IMR-90 (cell line): ENCODE data around the gene GGACT. TPM values are rescaled to one million over a fixed set of nuclear protein-coding genes. Genes with fewer than 3 reads are reported as not detected.

ENCODE experiments used
- ATAC-seq: fragments of 200-7000 bp; cut with Tn5 transposase; 2 replicates; pipeline ENCODE4 v1.9.1; 2020; ENCODE audit warnings: low read depth, mild to moderate bottlenecking, moderate library complexity
- Bru-seq: library from RNA; stranded (reverse); fragments of 400-500 nt; gene quantifications from one replicate; lab custom pipeline; 2021; lab: Mats Ljungman, UMichigan
- BruChase-seq, 2 experiments: library from RNA; stranded (reverse); fragments of 400-500 nt; gene quantifications; one replicate each; lab custom pipeline; 2021; lab: Mats Ljungman, UMichigan
- BruUV-seq: library from RNA; stranded (reverse); fragments of 400-500 nt; replicated peaks from 2 replicates; lab custom pipeline; 2021; lab: Mats Ljungman, UMichigan
- CTCF ChIA-PET: fragments of 300-600 bp; formaldehyde crosslinking; extraction: SDS; loops from one replicate; lab custom pipeline; 2021; ENCODE audit warnings: antibody characterized with exemption; lab: Yijun Ruan, JAX
- POLR2A ChIA-PET: fragments of 300-600 bp; sonication (Branson Sonifier 250); formaldehyde crosslinking; loops from one replicate; lab custom pipeline; 2022; ENCODE audit warnings: antibody characterized with exemption; ENCODE audit not compliant: unreplicated experiment; lab: Charles Lee
- DNase-seq: peaks from one replicate; pipeline ENCODE4 v3.0.0; 2013
- H2AFZ ChIP-seq: replicated peaks from 2 replicates; pipeline ENCODE3; 2013; ENCODE audit warnings: low read length, mild to moderate bottlenecking; ENCODE audit not compliant: poor library complexity
- H2AK5ac ChIP-seq: 2 replicates; pipeline ENCODE4 v1.6.1; 2013; ENCODE audit warnings: low read depth, low read length, inconsistent platforms
- H2AK9ac ChIP-seq: replicated peaks from 2 replicates; pipeline ENCODE3; 2013; ENCODE audit warnings: mild to moderate bottlenecking, low read depth, low read length, moderate library complexity; ENCODE audit not compliant: poor library complexity
- H2BK120ac ChIP-seq: 2 replicates; pipeline ENCODE4 v1.6.1; 2013; ENCODE audit warnings: low read depth, low read length, inconsistent platforms
- H2BK15ac ChIP-seq: 3 replicates; pipeline ENCODE4 v1.6.1; 2013; ENCODE audit warnings: low read depth, low read length, inconsistent platforms
- H2BK20ac ChIP-seq: 2 replicates; pipeline ENCODE4 v1.6.1; 2013; ENCODE audit warnings: low read depth, mild to moderate bottlenecking, inconsistent platforms, low read length, moderate library complexity
- H2BK5ac ChIP-seq: 2 replicates; pipeline ENCODE4 v1.6.1; 2013; ENCODE audit warnings: mild to moderate bottlenecking, low read depth, low read length, inconsistent platforms; ENCODE audit not compliant: poor library complexity, severe bottlenecking
- H3K14ac ChIP-seq: replicated peaks from 2 replicates; pipeline ENCODE4 v1.6.1; 2013; ENCODE audit warnings: low read depth, low read length, inconsistent platforms
- H3K18ac ChIP-seq: 2 replicates; pipeline ENCODE4 v1.6.1; 2013; ENCODE audit warnings: low read depth, low read length, control low read depth
- H3K23ac ChIP-seq: 2 replicates; pipeline ENCODE4 v1.6.1; 2013; ENCODE audit warnings: low read depth, low read length, inconsistent platforms
- H3K27ac ChIP-seq: 2 replicates; pipeline ENCODE4 v1.5.1; 2013; ENCODE audit warnings: mild to moderate bottlenecking, control low read depth, low read length; ENCODE audit not compliant: insufficient read depth
- H3K27me3 ChIP-seq: 2 replicates; pipeline ENCODE4 v1.6.1; 2013; ENCODE audit warnings: low read length; ENCODE audit not compliant: control insufficient read depth, insufficient read depth
- H3K36me3 ChIP-seq: 2 replicates; pipeline ENCODE4 v1.6.1; 2013; ENCODE audit warnings: low read length, mixed read lengths; ENCODE audit not compliant: control insufficient read depth, insufficient read depth
- H3K4ac ChIP-seq: 2 replicates; pipeline ENCODE4 v1.6.1; 2013; ENCODE audit warnings: low read depth, low read length, inconsistent platforms
- H3K4me1 ChIP-seq: 2 replicates; pipeline ENCODE4 v1.6.1; 2013; ENCODE audit warnings: low read length, mixed read lengths; ENCODE audit not compliant: control insufficient read depth, insufficient read depth
- H3K4me2 ChIP-seq: 2 replicates; pipeline ENCODE4 v1.6.1; 2013; ENCODE audit warnings: low read depth, mild to moderate bottlenecking, control low read depth, low read length, moderate library complexity
- H3K4me3 ChIP-seq: 2 replicates; pipeline ENCODE4 v1.5.1; 2013; ENCODE audit warnings: low read depth, mild to moderate bottlenecking, control low read depth, low read length, moderate library complexity; ENCODE audit not compliant: insufficient read depth
- H3K56ac ChIP-seq: 2 replicates; pipeline ENCODE4 v1.6.1; 2013; ENCODE audit warnings: low read length, inconsistent platforms; ENCODE audit not compliant: insufficient read depth; ENCODE audit errors: extremely low read depth
- H3K79me1 ChIP-seq, 2 experiments: 2 replicates each; pipeline ENCODE4 v1.6.1; 2013; ENCODE audit warnings: low read length in 2 of 2, inconsistent platforms in 1 of 2, low read depth in 1 of 2
- H3K9ac ChIP-seq: 2 replicates; pipeline ENCODE4 v1.6.1; 2013; ENCODE audit warnings: low read depth, low read length, control low read depth
- H3K9me1 ChIP-seq: 2 replicates; pipeline ENCODE4 v1.6.1; 2013; ENCODE audit warnings: low read length, inconsistent platforms; ENCODE audit not compliant: insufficient read depth
- H3K9me3 ChIP-seq: 2 replicates; pipeline ENCODE4 v1.6.1; 2013; ENCODE audit warnings: low read length; ENCODE audit not compliant: control insufficient read depth, insufficient read depth
- H4K20me1 ChIP-seq: 2 replicates; pipeline ENCODE4 v1.6.1; 2013; ENCODE audit warnings: low read length, inconsistent platforms; ENCODE audit not compliant: insufficient read depth
- H4K5ac ChIP-seq: 2 replicates; pipeline ENCODE4 v1.6.1; 2013; ENCODE audit warnings: mild to moderate bottlenecking, low read depth, low read length, control low read depth
- H4K8ac ChIP-seq, 2 experiments: 2 replicates each; pipeline ENCODE4 v1.6.1; 2013; ENCODE audit warnings: low read depth in 2 of 2, low read length in 2 of 2, control low read depth in 1 of 2, inconsistent platforms in 1 of 2
- H4K91ac ChIP-seq: 2 replicates; pipeline ENCODE4 v1.6.1; 2013; ENCODE audit warnings: low read depth, low read length, inconsistent platforms; ENCODE audit not compliant: insufficient read depth
- BHLHE40 ChIP-seq: fragments of 150-350 bp; IDR thresholded peaks from 2 replicates; pipeline ENCODE4 v1.6.1; 2016; ENCODE audit warnings: mild to moderate bottlenecking, low read depth, low read length
- CEBPB ChIP-seq: IDR thresholded peaks from 2 replicates; pipeline ENCODE4 v1.6.1; 2012; ENCODE audit warnings: low read depth, low read length, improper control_type of control experiment
- CHD1 ChIP-seq: IDR thresholded peaks from 2 replicates; pipeline ENCODE4 v1.6.1; 2012; ENCODE audit warnings: low read depth, low read length, improper control_type of control experiment
- CTCF ChIP-seq: conservative IDR thresholded peaks from 2 replicates; pipeline ENCODE4 v1.5.1; 2012; ENCODE audit warnings: mild to moderate bottlenecking, low read depth, low read length, improper control_type of control experiment
- MAZ ChIP-seq: IDR thresholded peaks from 2 replicates; pipeline ENCODE4 v1.6.1; 2012; ENCODE audit warnings: low read depth, mild to moderate bottlenecking, low read length, improper control_type of control experiment, moderate library complexity, borderline replicate concordance
- POLR2A ChIP-seq: IDR thresholded peaks from 2 replicates; pipeline ENCODE4 v1.6.1; 2012; ENCODE audit warnings: mild to moderate bottlenecking, low read depth, low read length
- RAD21 ChIP-seq: IDR thresholded peaks from 2 replicates; pipeline ENCODE4 v1.6.1; 2012; ENCODE audit warnings: low read length, improper control_type of control experiment
- RCOR1 ChIP-seq: IDR thresholded peaks from 2 replicates; pipeline ENCODE4 v1.6.1; 2012; ENCODE audit warnings: mild to moderate bottlenecking, low read length, improper control_type of control experiment; ENCODE audit not compliant: insufficient replicate concordance
- SMC3 ChIP-seq: fragments of 150-350 bp; IDR thresholded peaks from 2 replicates; pipeline ENCODE4 v1.6.1; 2016; ENCODE audit warnings: low read depth, mild to moderate bottlenecking, antibody characterized with exemption, low read length, moderate library complexity
- USF2 ChIP-seq: fragments of 150-350 bp; IDR thresholded peaks from 2 replicates; pipeline ENCODE4 v1.6.1; 2017; ENCODE audit warnings: mild to moderate bottlenecking, antibody characterized with exemption, low read length, low read depth
- WGBS, 2 experiments: methylation state at CpG; one replicate each; pipeline versions ENCODE4 v1.1.5 to v1.1.7; 2013; ENCODE audit warnings: missing lambda C conversion rate in 2 of 2; ENCODE audit not compliant: insufficient read length in 1 of 2; ENCODE audit errors: extremely low coverage in 2 of 2; 5-methylcytosine and 5-hydroxymethylcytosine counted together
- dilution Hi-C: fragments of 300-500 bp; cut with HindIII; formaldehyde crosslinking; loops from one replicate; pipeline ENCODE4 v1.14.3; 2018; ENCODE audit warnings: low sequenced_read_pairs; ENCODE audit not compliant: unreplicated experiment
- in situ Hi-C: fragments of 300-500 bp; cut with MboI; formaldehyde crosslinking; loops from 3 replicates; pipeline ENCODE4 v1.14.3; 2019; ENCODE audit warnings: low sequenced_read_pairs, inconsistent platforms, mixed read lengths
- intact Hi-C: fragments of 100-400 bp; cut with micrococcal nuclease; formaldehyde crosslinking; loops from 2 replicates; pipeline ENCODE4 v1.10.0; 2022
- long read RNA-seq: library from polyadenylated mRNA; unstranded; transcript quantifications from one replicate; pipeline ENCODE4 v2.0.0, GENCODE V29; 2021; ENCODE audit not compliant: unreplicated experiment
- polyA plus RNA-seq, 3 experiments: library from polyadenylated mRNA; depleted of rRNA; stranded (reverse); fragments of >200 nt; gene quantifications; 2 replicates each; pipeline ENCODE4 v1.2.3, GENCODE V29; 2012; ENCODE audit warnings: low replicate concordance in 1 of 3
- total RNA-seq: library from RNA; depleted of rRNA; stranded (reverse); fragments of >200 nt; gene quantifications from 2 replicates; pipeline ENCODE4 v1.2.3, GENCODE V29; 2012; rRNA removed
- TF ChIP-seq, protein P1 (sequence below): fragments of 150-350 bp; IDR thresholded peaks from 2 replicates; pipeline ENCODE4 v1.6.1; 2016; ENCODE audit warnings: low read depth, mild to moderate bottlenecking, low read length, moderate library complexity, borderline replicate concordance

GGACT gene
- 2.0 and 2.2 TPM in 2 replicates for total RNA-seq
- 1.9 and 2.6 TPM in 2 replicates for polyA plus RNA-seq (2012; rRNA removed)
- 3.4 and 4.1 TPM in 2 replicates for polyA plus RNA-seq (2012; cell fraction: cytosol; rRNA removed)
- polyA plus RNA-seq (2012; cell fraction: nucleus; rRNA removed; ENCODE audit: low replicate concordance) = 1.3 and 2.5 TPM in 2 replicates
- percentile 51 among the genes with signal in this experiment for Bru-seq, nascent RNA
- BruChase-seq, experiment 1, labeled RNA remaining after a 6-hour chase = percentile 49 among the genes with signal in this experiment
- percentile 47 among the genes with signal in this experiment for BruChase-seq, experiment 2, labeled RNA remaining after a 2-hour chase
- long read RNA-seq, partial matches to known transcripts = 0 of 5 reads
- long read RNA-seq, other reads (novel, unspliced or antisense) = 2 of 5 reads

DNA sequence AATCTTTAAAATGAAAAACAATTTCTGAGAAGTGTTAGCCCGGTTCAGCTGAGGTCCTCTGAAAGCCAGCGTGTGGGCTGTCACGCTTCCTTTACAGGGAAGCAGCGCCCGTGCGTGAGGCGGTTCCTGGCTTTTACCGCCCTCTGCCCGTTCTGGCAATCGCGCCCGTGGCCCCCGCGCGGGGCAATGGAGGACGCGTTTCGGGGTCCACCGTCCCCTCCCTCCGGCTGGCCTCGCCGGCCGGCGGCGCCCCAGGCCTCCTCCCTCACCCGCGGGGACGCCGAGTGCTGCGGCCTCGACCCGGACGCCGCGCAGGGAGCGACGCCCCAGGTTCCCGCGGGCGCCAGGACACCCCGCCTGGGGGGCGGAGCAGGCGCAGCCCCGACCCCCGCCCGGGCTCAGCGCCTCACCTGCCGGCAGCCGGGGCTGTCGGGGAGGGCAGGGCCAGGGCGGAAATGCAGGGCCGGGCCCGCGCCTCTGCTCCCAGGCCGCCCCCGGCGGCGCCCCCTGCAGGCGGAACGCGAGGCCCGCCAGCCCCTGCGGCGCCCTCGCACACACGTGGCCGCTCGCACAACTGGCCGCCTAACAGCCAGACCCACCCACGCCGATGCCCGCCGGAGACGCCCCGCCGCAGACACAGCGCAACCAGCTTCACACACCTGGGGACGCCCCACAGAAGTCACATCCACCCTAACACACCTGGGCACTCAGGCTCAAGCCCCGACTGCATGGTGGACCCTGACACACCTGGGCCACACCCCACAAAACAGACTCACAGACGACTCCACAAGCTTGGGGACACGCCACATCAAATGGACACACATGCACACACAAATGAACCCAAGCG, at the start of gene GGACT:
Gene GGACT (minus strand): TSS at position 459 of the 847 bp plus-strand sequence. CDS start 56,198 bp downstream, outside the sequence.
- peak within 1 kb of the TSS; percentile 41 for H4K5ac ChIP-seq
- ChIA-PET CTCF (no interaction called here), POLR2A (no interaction called here)
- H3K4me1 ChIP-seq = 0 out of 2 replicates have a peak, but pooled peaks cover 2% of the 10 kb centered on the region
- no peak within 1 kb of the TSS; the same call in 2 of the 3 replicates for H2BK15ac ChIP-seq
- no peaks in the 10 kb centered on the region for H3K36me3 ChIP-seq
- peak within 1 kb of the TSS; percentile 74 for H3K4me2 ChIP-seq
- H3K4ac ChIP-seq = peak within 1 kb of the TSS; percentile 58
- H3K79me1 ChIP-seq = no peaks in the 10 kb centered on the region
- peaks cover 4% of the 10 kb centered on the region for H3K9me1 ChIP-seq
- DNase-seq (peak; percentile 37), ATAC-seq (peak; percentile 98)
- no peak within 1 kb of the TSS for H4K91ac ChIP-seq
- H3K27ac ChIP-seq = peak within 1 kb of the TSS; percentile 9; the same call in 1 of the 2 replicates
- H3K9me3 ChIP-seq = no peaks in the 10 kb centered on the region
- 12% methylated on average over 49 of the region's 82 CpGs; no CpG with 5 or more reads in 1 of the 2 experiments for WGBS, 2 experiments
- H3K18ac ChIP-seq = no peak within 1 kb of the TSS
- 0 out of 2 replicates have a peak, but pooled peaks cover 2% of the 10 kb centered on the region for H3K27me3 ChIP-seq
- H3K4me3 ChIP-seq = peak within 1 kb of the TSS; percentile 49
- H3K9ac ChIP-seq = peak within 1 kb of the TSS; percentile 60
- in situ Hi-C loops (no loop called here), dilution Hi-C loops (no loop called here), intact Hi-C loops (no loop called here)
- H3K56ac ChIP-seq = no peak within 1 kb of the TSS
- 0 out of 2 replicates have a peak within 1 kb of the TSS, but pooled peaks have one; percentile 23 for H3K23ac ChIP-seq
- no peak within 1 kb of the TSS for H2AK5ac ChIP-seq
- no peaks in the 10 kb centered on the region for H4K20me1 ChIP-seq
- H2BK20ac ChIP-seq = no peak within 1 kb of the TSS; the same call in 1 of the 2 replicates
- no peak within 1 kb of the TSS for H2BK5ac ChIP-seq
- H2AK9ac ChIP-seq = peak within 1 kb of the TSS; percentile 79
- peak within 1 kb of the TSS; percentile 82 to 96 for H4K8ac ChIP-seq
- peak within 1 kb of the TSS; percentile 41; the same call in 1 of the 2 replicates for H3K14ac ChIP-seq
- BruUV-seq = no TSS peak
- no peak within 1 kb of the TSS for H2BK120ac ChIP-seq
- peak within 1 kb of the TSS; percentile 94 for H2AFZ ChIP-seq
- TF ChIP-seq CEBPB (no peak), CTCF (peak; percentile 71), USF2 (peak; percentile 57), RCOR1 (no peak), POLR2A (no peak), MAZ (no peak; the same call in 1 of the 2 replicates), SMC3 (0 out of 2 replicates have a peak, but pooled peaks have one; percentile 17), BHLHE40 (0 out of 2 replicates have a peak, but pooled peaks have one; percentile 32), RAD21 (0 out of 2 replicates have a peak, but pooled peaks have one; percentile 16), CHD1 (no peak)
- TF ChIP-seq, protein P1, sequence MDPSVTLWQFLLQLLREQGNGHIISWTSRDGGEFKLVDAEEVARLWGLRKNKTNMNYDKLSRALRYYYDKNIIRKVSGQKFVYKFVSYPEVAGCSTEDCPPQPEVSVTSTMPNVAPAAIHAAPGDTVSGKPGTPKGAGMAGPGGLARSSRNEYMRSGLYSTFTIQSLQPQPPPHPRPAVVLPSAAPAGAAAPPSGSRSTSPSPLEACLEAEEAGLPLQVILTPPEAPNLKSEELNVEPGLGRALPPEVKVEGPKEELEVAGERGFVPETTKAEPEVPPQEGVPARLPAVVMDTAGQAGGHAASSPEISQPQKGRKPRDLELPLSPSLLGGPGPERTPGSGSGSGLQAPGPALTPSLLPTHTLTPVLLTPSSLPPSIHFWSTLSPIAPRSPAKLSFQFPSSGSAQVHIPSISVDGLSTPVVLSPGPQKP = no peak
